NCI-H187 treated with DMSO at 0.1 percent for 48 hours (cell line): ENCODE results near the gene NUP62.
"Not testable (repeated sequence)": the region's sequence is repeated elsewhere in the genome, so short reads cannot be mapped to it uniquely, and the experiment has no call there.

Source experiments
- DNase-seq: peaks from one replicate; lab custom pipeline; 2025; lab: John Stamatoyannopoulos, UW

The NUP62 gene

GRCh38 chr19:49951806-49952478 is 22.6 kb upstream of the NUP62 start:
- no peak for DNase-seq

- DNase-seq = no peak
Observed at GRCh38 chr19:49950956-49951526, 21.7 kb upstream of the NUP62 start.

GRCh38 chr19:49950590-49950948 is 21.3 kb upstream of the NUP62 start:
- DNase-seq = no peak

GRCh38 chr19:49949742-49950589 is 20.7 kb upstream of the NUP62 start:
- no peak for DNase-seq

GRCh38 chr19:49946415-49946814 is 17.1 kb upstream of the NUP62 start:
- DNase-seq = no peak

- DNase-seq = not testable (repeated sequence)
Observed at GRCh38 chr19:49944567-49944966, 15.3 kb upstream of the NUP62 start.

GRCh38 chr19:49940482-49940791 is 11.1 kb upstream of the NUP62 start:
- no peak for DNase-seq

GRCh38 chr19:49939721-49940481 is 10.6 kb upstream of the NUP62 start:
- DNase-seq = no peak

- DNase-seq = no peak
Observed at GRCh38 chr19:49938662-49939061, 9.4 kb upstream of the NUP62 start.

GRCh38 chr19:49937750-49938381 is 8.6 kb upstream of the NUP62 start:
- peak; percentile 9 for DNase-seq

GRCh38 chr19:49936549-49936948 is 7.2 kb upstream of the NUP62 start:
- no peak for DNase-seq

GRCh38 chr19:49933643-49934042 is 4.3 kb upstream of the NUP62 start:
- no peak for DNase-seq

GRCh38 chr19:49932731-49933131 is 3.4 kb upstream of the NUP62 start:
- no peak for DNase-seq

- no peak for DNase-seq
Observed at GRCh38 chr19:49932041-49932451, 2.7 kb upstream of the NUP62 start.

GRCh38 chr19:49931293-49932040 is 2.2 kb upstream of the NUP62 start:
- DNase-seq = no peak

GRCh38 chr19:49930483-49931011 is 1.2 kb upstream of the NUP62 start:
- DNase-seq = peak; percentile 70

GRCh38 chr19:49929611-49930482 is 543 bp upstream of the NUP62 start:
- peak; percentile 97 for DNase-seq

GRCh38 chr19:49927526-49928264 is 1.6 kb downstream of the NUP62 start:
- no peak for DNase-seq

- no peak for DNase-seq
Observed at GRCh38 chr19:49926515-49926914, 2.8 kb downstream of the NUP62 start.
